AG09309 (cell line): ENCODE data around the gene NPNT.

Experiments
- DNase-seq: peaks from one replicate; pipeline ENCODE4 v3.0.0-alpha.2; 2010; ENCODE audit warnings: low read depth
- H3K4me3 ChIP-seq: 2 replicates; pipeline ENCODE4 v1.5.1; 2011; ENCODE audit warnings: mild to moderate bottlenecking, low read depth, low read length, moderate library complexity; ENCODE audit not compliant: control insufficient read depth
- CTCF ChIP-seq: IDR thresholded peaks from 2 replicates; pipeline ENCODE4 v1.5.1; 2011; ENCODE audit warnings: mild to moderate bottlenecking, low read depth, low read length, inconsistent platforms; ENCODE audit not compliant: insufficient read depth, control insufficient read depth; ENCODE audit errors: missing control alignments

Gene NPNT

GRCh38 chr4:105912633-105913032, 17.4 kb downstream of the NPNT start:
- no peak overlapping the region for H3K4me3 ChIP-seq
- DNase-seq, result no peak
- no peak for TF ChIP-seq CTCF

- no peak for TF ChIP-seq CTCF
- no peak overlapping the region for H3K4me3 ChIP-seq
- no peak for DNase-seq
Observed at GRCh38 chr4:105917171-105917685, 22.0 kb downstream of the NPNT start.

- TF ChIP-seq CTCF, result no peak
- DNase-seq, result no peak
- no peak overlapping the region for H3K4me3 ChIP-seq
Observed at GRCh38 chr4:105921301-105921700, 26.0 kb downstream of the NPNT start.

GRCh38 chr4:105923497-105924238, 28.4 kb downstream of the NPNT start:
- TF ChIP-seq CTCF, result no peak
- no peak for DNase-seq
- H3K4me3 ChIP-seq, result no peak overlapping the region

GRCh38 chr4:105924341-105924740, 29.1 kb downstream of the NPNT start:
- H3K4me3 ChIP-seq, result no peak overlapping the region
- TF ChIP-seq CTCF, result no peak
- no peak for DNase-seq

- DNase-seq, result no peak
- TF ChIP-seq CTCF, result no peak
- no peak overlapping the region for H3K4me3 ChIP-seq
Observed at GRCh38 chr4:105930698-105931097, 35.4 kb downstream of the NPNT start.
